GM19324 (cell line): Measurements from ENCODE around the gene CCDC137.
"Not testable (repeated sequence)": the region's sequence is repeated elsewhere in the genome, so short reads cannot be mapped to it uniquely, and the experiment has no call there.

Source experiments
- ATAC-seq: cut with Tn5 transposase; IDR thresholded peaks from one replicate; pipeline ENCODE4 v1.9.1; 2021; ENCODE audit warnings: mild to moderate bottlenecking, moderate library complexity; ENCODE audit not compliant: unreplicated experiment, low FRiP score

CCDC137 gene, protein sequence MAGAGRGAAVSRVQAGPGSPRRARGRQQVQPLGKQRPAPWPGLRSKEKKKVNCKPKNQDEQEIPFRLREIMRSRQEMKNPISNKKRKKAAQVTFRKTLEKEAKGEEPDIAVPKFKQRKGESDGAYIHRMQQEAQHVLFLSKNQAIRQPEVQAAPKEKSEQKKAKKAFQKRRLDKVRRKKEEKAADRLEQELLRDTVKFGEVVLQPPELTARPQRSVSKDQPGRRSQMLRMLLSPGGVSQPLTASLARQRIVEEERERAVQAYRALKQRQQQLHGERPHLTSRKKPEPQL

DNA sequence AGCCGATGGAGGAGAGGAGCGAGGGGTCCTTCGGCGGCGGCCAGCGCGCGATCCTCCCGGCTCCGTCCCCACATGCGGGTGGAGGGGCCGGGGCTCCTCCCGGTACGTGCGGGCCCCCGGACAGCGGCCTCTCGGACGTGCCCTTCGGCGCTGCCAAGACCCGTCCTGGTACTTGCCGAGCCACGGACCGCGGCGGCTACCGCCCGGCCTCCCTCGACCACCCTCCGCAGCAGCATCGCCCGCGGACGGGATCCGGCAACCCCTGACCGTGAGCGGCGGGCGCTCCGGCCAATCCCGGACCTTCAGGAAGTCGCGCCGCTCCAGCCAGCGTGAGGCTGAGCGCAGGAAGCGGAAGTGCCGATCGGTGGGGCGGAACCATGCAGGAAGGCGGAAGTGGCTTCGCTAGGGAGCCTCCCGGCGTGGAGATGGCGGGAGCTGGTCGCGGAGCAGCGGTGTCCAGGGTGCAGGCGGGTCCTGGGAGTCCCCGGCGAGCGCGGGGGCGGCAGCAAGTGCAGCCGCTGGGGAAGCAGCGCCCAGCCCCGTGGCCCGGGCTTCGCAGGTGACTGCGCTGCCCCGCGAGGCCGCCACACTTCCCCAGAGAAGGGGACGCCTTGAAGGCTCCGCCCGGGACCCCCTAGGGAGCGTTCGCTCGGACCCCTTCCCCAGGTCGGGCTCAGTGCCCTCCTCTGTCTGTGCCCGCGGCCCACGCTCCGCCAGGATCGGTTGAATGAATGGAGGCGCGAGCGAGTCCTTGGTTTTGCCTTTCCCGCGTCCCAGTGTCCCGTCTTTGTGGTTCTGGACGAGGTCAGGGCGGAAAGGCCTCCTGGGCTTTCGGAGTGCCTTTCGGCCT lies at the start of gene CCDC137, which contains the start of gene OXLD1:
CCDC137 (plus strand) TSS at position 396 of the 850 bp plus-strand sequence; CDS start at position 426, 30 bp downstream.
OXLD1 (minus strand) TSS at position 264 of the 850 bp plus-strand sequence; CDS start at position 236, 28 bp downstream.
- ATAC-seq, result peak; percentile 93

DNA sequence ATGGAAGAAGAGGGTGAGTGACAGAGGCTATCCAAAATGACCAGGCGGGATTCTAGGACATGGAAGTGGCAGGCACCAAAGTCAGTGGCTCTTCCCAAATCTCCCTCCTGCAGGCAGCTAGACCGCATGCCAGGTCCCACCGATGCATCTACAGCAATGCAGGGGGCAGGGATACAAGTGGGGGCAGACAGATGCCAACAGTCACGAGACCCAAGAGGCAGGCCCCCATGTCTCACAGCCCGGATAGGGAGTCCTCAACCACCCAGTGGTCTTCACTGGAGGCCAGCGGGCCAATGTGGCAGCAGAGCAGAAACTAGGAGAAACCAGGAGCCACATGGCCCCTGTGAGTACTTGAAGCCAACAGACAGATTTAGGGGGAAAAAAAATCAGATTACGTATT lies 49.7 kb upstream of the CCDC137 start:
- no peak for ATAC-seq

DNA sequence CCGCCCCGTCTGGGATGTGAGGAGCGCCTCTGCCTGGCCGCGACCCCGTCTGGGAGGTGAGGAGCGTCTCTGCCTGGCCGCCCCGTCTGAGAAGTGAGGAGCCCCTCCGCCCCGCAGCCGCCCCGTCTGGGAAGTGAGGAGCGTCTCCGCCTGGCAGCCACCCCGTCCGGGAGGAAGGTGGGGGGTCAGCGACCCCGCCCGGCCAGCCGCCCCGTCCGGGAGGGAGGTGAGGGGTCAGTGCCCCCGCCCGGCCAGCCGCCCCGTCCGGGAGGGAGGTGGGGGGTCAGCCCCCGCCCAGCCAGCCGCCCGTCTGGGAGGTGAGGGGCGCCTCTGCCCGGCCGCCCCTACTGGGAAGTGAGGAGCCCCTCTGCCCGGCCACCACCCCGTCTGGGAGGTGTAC lies 48.2 kb upstream of the CCDC137 start:
- not testable (repeated sequence) for ATAC-seq

DNA sequence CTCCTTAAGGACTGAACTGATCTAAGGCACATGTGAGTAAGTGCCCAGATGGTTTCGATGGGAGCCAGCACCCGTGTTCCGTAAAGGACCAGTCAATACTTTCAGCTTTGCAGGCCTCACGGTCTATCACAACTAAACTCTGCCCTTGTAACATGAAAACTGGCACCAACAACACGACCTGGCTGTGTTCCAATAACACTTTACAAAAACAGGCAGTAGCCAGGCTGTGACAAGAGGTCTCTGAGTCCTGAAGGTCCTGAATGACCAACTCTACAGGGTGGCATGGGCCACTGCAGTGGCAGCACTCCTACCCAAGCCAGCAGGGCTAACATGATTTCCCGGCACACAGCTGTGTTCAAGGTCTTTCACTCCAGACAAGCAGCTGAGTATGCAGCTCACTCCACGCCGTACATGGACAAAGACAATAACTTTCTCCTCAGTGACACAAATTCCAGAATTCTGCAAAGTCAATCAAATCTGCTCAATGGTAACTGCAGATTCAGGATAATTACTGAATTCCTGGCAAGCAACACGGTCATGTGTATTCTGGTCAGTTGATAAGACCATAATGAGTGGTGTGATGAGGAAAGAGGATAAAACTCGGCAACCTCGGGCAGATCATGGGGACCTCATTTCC lies 44.9 kb upstream of the CCDC137 start:
- ATAC-seq, result no peak

DNA sequence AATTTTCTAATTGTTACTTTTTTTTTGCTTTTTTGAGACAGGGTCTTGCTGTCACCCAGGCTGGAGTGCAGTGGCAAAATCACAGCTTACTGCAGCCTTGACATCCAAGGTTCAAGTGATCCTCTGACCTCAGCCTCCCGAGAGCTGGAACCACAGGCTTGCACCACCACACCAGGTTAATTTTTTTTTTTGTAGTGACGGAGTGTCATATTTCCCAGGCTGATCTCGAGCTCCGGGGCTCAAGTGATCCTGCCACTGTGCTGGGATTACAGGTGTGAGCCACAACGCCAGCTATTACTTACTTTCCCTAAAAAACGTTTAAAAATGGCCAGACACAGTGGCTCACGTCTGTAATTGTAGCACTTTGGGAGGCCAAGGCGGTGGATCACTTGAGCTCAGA lies 36.3 kb upstream of the CCDC137 start:
- no peak for ATAC-seq

DNA sequence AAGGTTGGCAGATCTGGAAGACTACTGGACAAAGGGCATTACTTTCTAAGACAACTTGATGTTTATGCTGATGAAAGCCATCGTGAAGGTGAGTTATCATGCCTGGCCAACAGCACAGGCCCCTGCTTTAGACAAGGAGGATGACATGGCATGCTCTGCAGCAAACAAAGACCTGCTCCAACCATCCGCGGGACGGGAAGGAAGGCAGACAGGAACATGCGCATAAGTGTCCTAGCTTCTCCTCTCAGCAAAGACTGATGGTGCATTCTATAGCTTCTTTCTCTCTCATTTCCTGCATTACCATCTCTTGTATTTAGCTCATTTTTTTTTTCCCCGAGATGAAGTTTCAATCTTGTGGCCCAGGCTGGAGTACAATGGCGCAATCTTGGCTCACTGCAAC lies 35.1 kb upstream of the CCDC137 start:
- ATAC-seq, result no peak

DNA sequence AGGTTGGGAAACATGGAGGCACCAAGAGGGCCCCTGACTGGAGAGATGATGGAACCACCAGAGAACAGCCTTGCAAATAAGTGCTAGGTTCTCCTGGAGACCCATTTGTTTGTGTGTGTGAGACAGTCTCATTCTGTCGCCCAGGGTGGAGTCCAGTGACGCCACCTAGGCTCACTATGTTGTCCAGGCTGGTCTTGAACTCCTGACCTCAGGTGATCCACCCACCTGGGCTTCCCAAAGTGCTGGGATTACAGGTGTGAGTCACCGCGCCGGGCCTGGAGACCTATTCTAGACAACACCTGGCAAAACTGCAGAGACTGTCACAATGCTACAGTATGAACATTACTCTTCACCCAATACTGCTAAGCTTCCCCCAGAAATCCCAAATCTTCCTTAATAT lies 31.1 kb upstream of the CCDC137 start:
- no peak for ATAC-seq

DNA sequence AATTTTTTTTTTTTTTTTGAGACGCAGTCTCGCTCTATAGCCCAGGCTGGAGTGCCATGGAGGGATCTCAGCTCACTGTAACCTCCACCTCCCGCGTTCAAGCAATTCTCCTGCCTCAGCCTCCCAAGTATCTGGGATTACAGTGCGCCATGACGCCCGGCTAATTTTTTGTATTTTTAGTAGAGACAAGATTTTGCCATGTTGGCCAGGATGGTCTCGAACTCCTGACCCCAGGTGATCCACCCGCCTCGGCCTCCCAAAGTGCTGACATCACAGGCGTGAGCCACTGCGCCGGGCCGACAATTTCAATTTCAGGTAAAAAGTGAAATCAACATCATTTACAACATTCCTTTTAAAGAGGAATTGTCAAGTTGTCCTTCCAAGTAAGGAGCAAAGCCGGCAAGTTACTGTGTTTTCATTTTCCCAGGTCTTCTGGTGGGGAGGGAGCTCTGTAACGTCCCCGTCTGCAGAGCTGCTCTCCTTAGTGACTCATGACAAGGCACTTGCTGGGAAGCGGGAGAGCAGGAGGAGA lies 30.5 kb upstream of the CCDC137 start:
- ATAC-seq, result no peak

DNA sequence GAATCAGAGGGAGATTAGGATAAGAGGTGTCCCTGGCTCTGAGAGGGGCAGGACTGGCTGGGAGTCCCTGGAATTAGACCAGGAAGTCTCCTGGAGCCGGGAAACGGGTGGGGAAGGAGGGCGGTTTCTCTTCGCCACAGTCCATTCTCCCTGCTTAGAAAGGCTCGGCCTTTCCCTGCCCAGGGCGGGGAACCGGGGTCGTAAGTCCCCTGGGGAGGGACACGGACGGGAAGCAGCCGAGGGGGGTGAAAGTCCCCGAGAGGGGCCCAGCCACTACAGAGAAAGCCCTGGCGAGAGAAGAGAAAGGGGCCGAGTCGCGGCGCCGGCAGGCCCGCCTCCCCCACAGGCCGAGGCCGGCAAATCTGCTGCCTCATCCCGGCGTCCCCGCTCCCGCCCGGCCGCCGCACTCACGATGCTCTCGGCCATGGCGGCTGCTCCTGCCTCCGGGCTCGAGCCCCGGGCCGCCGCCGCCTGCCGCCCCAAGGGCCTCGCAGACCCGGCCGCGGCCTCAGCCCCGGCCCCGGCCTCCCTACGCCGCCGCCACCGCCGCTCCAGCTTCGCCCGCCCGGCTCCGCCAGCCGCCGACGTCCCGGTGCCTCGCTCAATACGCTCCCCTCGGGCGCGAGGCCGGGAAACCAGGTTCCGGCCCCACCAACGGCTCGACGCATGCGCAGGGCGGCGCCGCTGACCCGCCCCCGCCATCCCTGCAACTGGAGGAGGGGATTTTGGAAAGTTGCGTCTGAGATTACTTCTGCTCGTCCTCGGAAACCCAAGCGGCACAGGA lies 29.8 kb upstream of the CCDC137 start, which contains the start of the genes NPLOC4 and TSPAN10:
NPLOC4 (minus strand) TSS at position 608 of the 784 bp plus-strand sequence; CDS start at position 426, 182 bp downstream.
TSPAN10 (plus strand) TSS at position 692 of the 784 bp plus-strand sequence. CDS start 5,217 bp downstream, outside the sequence.
- ATAC-seq, result peak; percentile 89

DNA sequence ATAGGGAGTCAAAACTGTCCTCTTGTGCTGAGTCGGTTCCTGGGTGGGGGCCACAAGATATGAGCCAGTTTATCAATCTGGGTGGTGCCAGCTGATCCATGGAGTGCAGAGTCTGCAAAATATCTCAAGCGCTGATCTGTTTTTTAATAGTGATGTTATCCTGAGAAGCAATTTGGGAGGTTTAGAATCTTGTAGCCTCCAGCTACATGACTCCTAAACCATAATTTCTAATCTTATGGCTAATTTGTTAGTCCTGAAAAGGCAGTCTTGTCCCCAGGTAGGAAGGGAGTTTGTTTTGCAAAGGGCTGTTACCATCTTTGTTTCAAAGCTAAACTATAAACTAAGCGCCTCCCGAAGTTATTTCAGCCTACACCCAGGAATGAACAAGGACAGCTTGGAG lies 27.9 kb upstream of the CCDC137 start:
- ATAC-seq, result no peak

DNA sequence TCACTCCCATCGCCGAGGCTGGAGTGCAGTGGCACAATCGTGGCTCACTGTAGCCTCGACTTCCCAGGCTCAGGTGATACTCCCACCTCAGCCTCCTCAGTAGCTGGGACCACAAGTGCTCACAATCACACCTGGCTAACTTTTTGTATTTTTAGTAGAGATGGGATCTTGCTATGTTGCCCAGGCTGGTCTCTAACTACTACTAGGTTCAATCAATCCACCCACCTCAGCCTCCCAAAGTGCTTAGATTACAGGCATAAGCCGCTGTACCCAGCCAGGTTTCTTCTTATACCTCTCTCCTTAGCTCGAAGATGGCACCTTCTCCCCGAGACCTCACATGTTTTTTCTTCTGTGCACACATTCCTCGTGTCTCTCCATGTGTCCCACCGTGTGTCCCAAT lies 26.5 kb upstream of the CCDC137 start:
- ATAC-seq, result no peak

DNA sequence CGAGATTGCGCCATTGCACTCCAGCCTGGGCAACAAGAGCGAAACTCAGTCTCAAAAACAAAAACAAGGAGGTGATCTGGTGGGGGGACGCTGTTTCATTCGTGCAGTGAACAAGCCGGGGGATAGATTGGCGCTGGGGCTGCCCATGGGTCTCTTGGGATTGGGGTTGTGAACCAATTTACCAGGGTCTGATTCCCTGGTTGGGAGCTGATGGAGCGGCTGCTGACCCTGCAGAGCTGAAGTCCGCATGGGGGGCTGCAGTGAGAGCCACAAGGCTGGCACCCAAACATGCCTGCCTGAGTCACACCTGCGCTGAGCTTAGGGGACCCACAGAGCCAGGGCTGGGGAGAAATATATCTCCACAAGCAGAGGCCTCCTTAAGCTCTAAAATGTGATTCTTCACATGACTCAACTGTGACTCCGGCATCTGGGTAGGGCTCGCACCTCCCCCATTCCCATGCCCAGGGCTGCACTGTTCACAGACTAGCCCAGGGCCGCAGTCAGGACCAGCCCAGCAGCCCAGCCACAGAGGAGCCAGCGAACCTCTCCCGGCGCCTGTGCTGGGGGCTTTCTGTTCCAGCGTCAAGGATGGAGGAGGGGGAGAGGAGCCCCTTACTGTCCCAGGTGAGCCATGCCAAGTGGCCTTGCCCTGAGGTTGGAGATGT lies 24.6 kb upstream of the CCDC137 start:
- no peak for ATAC-seq

DNA sequence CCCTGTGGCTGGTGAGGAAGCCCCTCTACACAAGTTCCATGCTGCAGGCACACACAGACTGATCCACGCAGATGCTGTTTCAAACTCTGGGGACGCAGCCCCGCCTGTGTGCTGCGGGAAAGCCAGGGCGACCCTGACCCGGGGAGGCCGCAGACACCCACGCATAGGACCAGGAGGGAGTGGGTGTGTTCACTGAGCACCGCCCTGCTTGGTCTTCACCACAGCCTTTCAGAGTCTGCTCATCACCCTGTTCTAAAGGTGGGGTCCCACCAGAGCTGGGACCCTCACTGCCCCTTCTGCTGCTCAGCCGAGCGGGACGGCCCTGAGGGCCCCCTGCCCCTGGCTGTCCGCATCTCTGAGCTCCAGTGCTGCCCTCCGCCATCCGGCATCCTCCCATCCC lies 22.0 kb upstream of the CCDC137 start:
- no peak for ATAC-seq

DNA sequence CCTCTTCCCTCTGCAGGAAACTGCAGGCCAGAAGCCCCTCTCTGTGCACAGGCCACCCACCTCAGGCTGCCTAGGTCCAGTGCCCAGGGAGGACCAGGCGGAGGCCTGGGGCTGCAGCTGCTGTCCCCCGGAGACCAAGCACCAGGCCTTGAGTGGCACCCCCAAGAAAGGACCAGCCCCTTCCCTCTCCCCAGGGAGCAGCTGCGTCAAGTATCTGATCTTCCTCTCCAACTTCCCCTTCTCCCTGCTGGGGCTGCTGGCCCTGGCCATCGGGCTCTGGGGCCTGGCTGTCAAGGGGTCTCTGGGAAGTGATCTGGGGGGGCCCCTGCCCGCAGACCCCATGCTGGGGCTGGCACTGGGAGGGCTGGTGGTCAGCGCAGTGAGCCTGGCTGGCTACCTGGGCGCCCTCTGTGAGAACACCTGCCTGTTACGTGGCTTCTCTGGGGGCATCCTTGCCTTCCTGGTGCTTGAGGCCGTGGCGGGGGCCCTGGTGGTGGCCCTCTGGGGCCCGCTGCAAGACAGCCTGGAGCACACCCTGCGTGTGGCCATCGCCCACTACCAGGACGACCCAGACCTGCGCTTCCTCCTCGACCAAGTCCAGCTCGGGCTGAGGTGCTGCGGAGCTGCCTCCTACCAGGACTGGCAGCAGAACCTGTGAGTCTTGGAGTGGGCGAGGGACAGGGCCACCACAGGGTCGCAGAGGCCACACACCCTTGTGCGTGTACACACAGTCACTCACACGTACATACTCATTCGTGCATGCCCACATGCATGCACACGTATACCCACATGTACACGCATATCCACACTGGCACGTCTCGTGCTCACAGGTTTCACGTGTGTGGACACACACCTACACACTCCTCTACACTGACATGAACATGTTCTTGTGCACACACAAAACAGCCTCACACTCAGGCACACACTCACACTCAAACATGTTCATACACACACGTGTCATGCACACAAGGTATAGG lies 21.3 kb upstream of the CCDC137 start:
- no peak for ATAC-seq

DNA sequence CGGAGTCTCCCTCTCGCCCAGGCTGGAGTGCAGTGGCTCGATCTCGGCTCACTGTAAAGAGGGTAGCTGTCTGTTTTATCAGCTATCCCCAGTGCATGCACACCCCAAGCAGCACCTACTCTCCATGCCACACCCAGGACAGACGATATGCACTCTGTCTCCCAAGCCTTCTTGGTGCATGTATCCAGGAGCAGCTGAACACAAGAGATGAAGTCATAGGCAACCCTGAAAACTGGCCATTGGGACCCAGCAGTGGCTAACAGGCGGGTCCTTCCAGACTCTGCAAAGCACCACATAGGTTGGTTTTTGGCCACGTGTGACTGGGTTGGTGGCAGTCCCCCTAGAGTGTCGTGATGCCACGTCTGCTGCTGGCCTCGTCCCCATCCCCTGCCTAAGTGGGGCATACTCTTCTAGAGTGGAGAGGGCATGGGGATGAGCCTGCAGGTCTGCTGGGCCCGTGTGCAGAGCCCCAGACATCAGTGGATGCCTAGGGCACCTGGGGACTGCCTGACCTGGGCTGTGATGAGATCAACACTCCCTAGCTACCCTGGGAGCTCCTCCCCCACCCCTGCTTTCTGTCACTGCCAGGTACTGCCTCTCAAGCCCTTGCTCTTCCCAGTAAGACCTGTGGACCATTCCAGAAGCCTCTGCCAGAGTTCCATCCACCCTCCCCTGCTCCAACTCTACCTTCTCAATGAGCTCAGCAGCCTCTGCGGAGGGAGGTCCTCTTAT lies 19.5 kb upstream of the CCDC137 start:
- ATAC-seq, result no peak

DNA sequence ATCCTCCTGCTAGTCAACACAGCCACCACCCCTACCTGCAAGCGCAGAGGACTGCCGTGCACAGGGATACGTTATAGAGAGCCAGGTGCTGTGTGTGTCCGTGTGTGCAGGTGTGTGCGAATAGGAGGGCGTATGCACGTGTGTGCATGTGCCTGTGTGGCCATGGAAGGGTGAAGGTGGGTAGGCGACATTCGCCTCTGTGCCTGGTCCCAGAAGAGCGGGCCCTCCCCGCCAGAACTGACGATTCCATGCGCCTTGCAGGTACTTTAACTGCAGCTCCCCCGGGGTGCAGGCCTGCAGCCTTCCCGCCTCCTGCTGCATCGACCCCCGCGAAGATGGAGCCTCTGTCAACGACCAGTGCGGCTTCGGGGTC lies 18.9 kb upstream of the CCDC137 start:
- no peak for ATAC-seq

DNA sequence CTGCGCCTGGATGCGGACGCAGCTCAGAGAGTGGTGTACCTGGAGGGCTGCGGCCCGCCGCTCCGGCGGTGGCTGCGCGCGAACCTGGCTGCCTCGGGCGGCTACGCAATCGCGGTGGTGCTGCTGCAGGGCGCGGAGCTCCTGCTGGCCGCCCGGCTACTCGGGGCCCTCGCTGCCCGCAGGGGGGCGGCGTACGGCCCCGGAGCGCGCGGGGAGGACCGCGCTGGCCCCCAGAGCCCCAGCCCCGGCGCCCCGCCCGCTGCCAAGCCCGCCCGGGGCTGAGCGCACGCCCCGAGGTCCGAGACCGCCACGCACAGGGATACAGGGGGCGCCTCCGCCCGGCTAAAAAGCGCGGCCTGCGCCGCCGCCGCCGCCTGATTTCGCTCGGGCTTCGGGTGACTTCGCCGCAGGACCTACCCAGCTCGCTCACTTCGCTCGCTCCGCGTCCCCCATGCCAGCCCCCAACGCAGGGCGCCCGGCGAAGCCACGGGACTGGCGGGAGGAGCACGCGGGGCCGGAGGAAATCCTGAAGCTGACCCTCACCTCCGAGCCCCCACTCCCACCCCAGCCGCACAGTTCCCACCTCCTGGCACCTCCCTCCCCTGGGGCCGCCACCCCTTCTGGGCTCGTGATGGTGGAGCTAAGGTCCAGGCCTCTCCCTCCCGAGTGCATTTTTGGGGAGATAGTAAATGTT lies 18.4 kb upstream of the CCDC137 start:
- no peak for ATAC-seq
